Kidney (tissue), 22 donors: ENCODE results near the gene MYBPH. TPM values are rescaled to one million over a fixed set of nuclear protein-coding genes. Genes with fewer than 3 reads are reported as not detected.

Experiments
- DNase-seq, 5 donors: peaks; one replicate each; pipeline ENCODE4 v3.0.0-alpha.2; 2013 to 2020
- FAIRE-seq: peaks from 2 replicates; lab custom pipeline; 2012; peaks lifted over from hg19 to GRCh38; lab: Jason Lieb, UNC
- H3K27ac ChIP-seq, 2 donors: one replicate each; pipeline ENCODE4 v1.7.0; 2013; ENCODE audit warnings: low read depth in 2 of 2, low read length in 2 of 2, inconsistent platforms in 1 of 2
- H3K27me3 ChIP-seq: one replicate; pipeline ENCODE4 v1.7.1; 2013; ENCODE audit warnings: low read length, inconsistent platforms; ENCODE audit not compliant: control insufficient read depth, insufficient read depth
- H3K36me3 ChIP-seq, 3 donors: one replicate each; pipeline versions ENCODE4 v1.7.0 to v1.7.1; 2013; ENCODE audit warnings: low read length in 3 of 3, control low read depth in 1 of 3, inconsistent platforms in 1 of 3; ENCODE audit not compliant: insufficient read depth in 3 of 3, control insufficient read depth in 2 of 3
- H3K4me1 ChIP-seq, 3 donors: one replicate each; pipeline versions ENCODE4 v1.7.0 to v1.7.1; 2013; ENCODE audit warnings: low read length in 3 of 3, inconsistent platforms in 1 of 3, low read depth in 1 of 3; ENCODE audit not compliant: control insufficient read depth in 2 of 3, insufficient read depth in 2 of 3
- H3K4me3 ChIP-seq, 3 donors: one replicate each; pipeline versions ENCODE4 v1.7.0 to v1.8.1; 2013; ENCODE audit warnings: low read length in 3 of 3, control low read depth in 1 of 3, inconsistent platforms in 1 of 3
- H3K9ac ChIP-seq, 3 donors: one replicate each; pipeline versions ENCODE4 v1.7.0 to v1.7.1; 2013; ENCODE audit warnings: low read length in 3 of 3, control low read depth in 1 of 3, inconsistent platforms in 1 of 3
- H3K9me3 ChIP-seq, 3 donors: one replicate each; pipeline versions ENCODE4 v1.7.0 to v1.7.1; 2013; ENCODE audit warnings: low read length in 3 of 3, control low read depth in 1 of 3, inconsistent platforms in 1 of 3; ENCODE audit not compliant: control insufficient read depth in 2 of 3, insufficient read depth in 1 of 3
- intact Hi-C: fragments of 100-400 bp; cut with DNase I; formaldehyde crosslinking; loops from one replicate; pipeline ENCODE4 v1.11.1; 2022
- long read RNA-seq, 10 donors: library from polyadenylated mRNA in 1 of 10; unstranded in 1 of 10; transcript quantifications; one replicate each; pipeline ENCODE4 v2.0.0 and lab custom pipeline, GENCODE V29; 2021 to 2026
- polyA plus RNA-seq: library from polyadenylated mRNA; stranded (reverse); fragments of 350-450 nt; fragmentation: Illumina TruSeq; extraction: RNeasy Lipid Tissue Mini Kit (QIAGEN cat#74804); gene quantifications from one replicate; pipeline ENCODE4 v1.2.3, GENCODE V29; 2014; ENCODE audit warnings: low read depth, low replicate concordance; ENCODE audit not compliant: insufficient read depth
- total RNA-seq: library from RNA; stranded (reverse); fragmentation: NEBNext Ultra II Directional; extraction: Animal tissue kit (Norgen Biotek cat#: 25700); gene quantifications from one replicate; pipeline ENCODE4 v1.2.1, GENCODE V29; 2021
- TF ChIP-seq, protein P1 (sequence below): IDR thresholded peaks from 3 replicates; pipeline ENCODE4 v1.5.1; 2012; ENCODE audit warnings: mild to moderate bottlenecking, moderate library complexity, borderline replicate concordance; ENCODE audit not compliant: insufficient read depth; ENCODE audit errors: extremely low read depth
- donor health status: control.
- donor health status: control.
- donor health status: control.
- donor health status: control.
- donor health status: control.
- donor health status: DM: yes; HTN: yes; CAD: no.
- donor health status: Normal renal cell carcinoma (clear cell type).

Gene MYBPH
- total RNA-seq, result not detected
- polyA plus RNA-seq, result 2.3 TPM
- long read RNA-seq, donor 1, result 0 reads
- long read RNA-seq, donor 2, result 0 reads
- long read RNA-seq, donor 3, result 0 reads
- long read RNA-seq, donor 4, result 0 reads
- long read RNA-seq, donor 5, result 0 reads
- long read RNA-seq, donor 6, result 0 reads
- long read RNA-seq, donor 7, result 0 reads
- long read RNA-seq, donor 8, result 0 reads
- long read RNA-seq, donor 9, result 0 reads
- long read RNA-seq, donor 10, result 0 reads

DNA sequence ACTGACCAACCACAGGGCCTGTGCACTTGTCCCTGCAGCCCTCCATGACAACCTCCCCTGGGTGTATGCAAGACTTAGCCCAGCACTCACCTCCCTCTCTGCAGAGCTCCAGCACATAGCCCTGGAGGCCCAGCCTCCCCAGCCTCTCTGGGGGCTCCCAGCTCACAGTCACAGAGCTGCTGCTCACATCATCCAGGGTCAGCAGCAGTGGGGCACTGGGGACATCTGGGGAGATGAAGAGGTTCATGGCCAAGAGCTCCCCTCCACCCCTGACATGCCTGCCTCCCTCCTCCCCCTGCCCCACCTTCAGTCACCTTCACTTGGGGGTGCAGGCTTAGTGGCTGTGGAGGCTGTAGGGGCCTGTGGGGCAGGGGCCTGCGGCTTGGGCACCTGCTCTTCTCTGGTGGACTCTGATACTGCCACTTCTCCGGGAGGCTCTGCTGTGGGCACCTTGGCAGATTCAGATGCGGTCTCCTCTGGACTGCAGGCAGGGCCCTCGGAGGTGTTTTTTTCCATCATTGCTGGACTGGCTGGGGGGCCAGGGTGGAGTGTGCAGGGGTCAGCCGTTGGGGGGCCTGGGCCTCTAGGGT, at the start of gene MYBPH:
TSS of gene MYBPH (minus strand) at position 590 of the 590 bp plus-strand sequence. CDS start at position 519, 71 bp downstream.
- no peaks in the 10 kb centered on the region for H3K36me3 ChIP-seq
- no peaks in the 10 kb centered on the region for H3K27me3 ChIP-seq
- peaks cover 2 to 15% (median 4%) of the 10 kb centered on the region in 3 donors for H3K4me1 ChIP-seq
- H3K27ac ChIP-seq, result peak within 1 kb of the TSS in 1 of 2 donors; percentile 7
- intact Hi-C loops, result no loop called here
- TF ChIP-seq, protein P1, sequence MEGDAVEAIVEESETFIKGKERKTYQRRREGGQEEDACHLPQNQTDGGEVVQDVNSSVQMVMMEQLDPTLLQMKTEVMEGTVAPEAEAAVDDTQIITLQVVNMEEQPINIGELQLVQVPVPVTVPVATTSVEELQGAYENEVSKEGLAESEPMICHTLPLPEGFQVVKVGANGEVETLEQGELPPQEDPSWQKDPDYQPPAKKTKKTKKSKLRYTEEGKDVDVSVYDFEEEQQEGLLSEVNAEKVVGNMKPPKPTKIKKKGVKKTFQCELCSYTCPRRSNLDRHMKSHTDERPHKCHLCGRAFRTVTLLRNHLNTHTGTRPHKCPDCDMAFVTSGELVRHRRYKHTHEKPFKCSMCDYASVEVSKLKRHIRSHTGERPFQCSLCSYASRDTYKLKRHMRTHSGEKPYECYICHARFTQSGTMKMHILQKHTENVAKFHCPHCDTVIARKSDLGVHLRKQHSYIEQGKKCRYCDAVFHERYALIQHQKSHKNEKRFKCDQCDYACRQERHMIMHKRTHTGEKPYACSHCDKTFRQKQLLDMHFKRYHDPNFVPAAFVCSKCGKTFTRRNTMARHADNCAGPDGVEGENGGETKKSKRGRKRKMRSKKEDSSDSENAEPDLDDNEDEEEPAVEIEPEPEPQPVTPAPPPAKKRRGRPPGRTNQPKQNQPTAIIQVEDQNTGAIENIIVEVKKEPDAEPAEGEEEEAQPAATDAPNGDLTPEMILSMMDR, result no peak
- no peaks in the 10 kb centered on the region for H3K9me3 ChIP-seq
- FAIRE-seq (no peak), DNase-seq (peak in 1 of 5 donors; percentile 37)
- H3K4me3 ChIP-seq, result no peak within 1 kb of the TSS
- no peak within 1 kb of the TSS for H3K9ac ChIP-seq

DNA sequence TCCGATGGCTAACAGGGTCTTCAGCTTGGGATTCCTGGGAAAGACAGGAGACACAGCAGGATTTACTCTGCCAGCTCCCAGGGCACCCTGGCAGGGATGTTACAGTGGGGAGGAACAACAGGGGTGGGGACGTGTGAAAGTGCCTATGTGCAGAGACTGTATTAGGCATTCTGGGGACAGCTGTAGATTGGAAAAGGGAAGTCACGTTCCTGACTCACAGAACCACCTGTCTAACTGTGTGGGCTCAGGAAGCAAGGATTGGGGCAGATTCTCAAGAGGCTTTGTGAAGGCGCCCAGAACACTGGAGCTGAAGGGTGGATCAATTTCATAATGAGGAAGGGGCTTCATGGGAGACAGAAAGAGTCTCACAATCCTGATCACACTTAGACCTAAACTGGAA, 49.4 kb upstream of the MYBPH start:
- intact Hi-C loops, result no loop called here
- TF ChIP-seq, protein P1, result no peak
- no peaks in the 10 kb centered on the region for H3K36me3 ChIP-seq
- H3K9ac ChIP-seq, result no peak overlapping the region
- no peaks in the 10 kb centered on the region for H3K4me1 ChIP-seq
- H3K27me3 ChIP-seq, result no peaks in the 10 kb centered on the region
- FAIRE-seq (no peak), DNase-seq (no peak)
- H3K4me3 ChIP-seq, result no peak overlapping the region
- no peaks in the 10 kb centered on the region for H3K9me3 ChIP-seq
- no peak overlapping the region for H3K27ac ChIP-seq

- no peak overlapping the region for H3K27ac ChIP-seq
- FAIRE-seq (no peak), DNase-seq (no peak)
- no peaks in the 10 kb centered on the region for H3K36me3 ChIP-seq
- no peak overlapping the region for H3K4me3 ChIP-seq
- H3K27me3 ChIP-seq, result no peaks in the 10 kb centered on the region
- no peaks in the 10 kb centered on the region for H3K4me1 ChIP-seq
- TF ChIP-seq, protein P1, result no peak
- no peaks in the 10 kb centered on the region for H3K9me3 ChIP-seq
- intact Hi-C loops, result no loop called here
- H3K9ac ChIP-seq, result no peak overlapping the region
Observed at GRCh38 chr1:203223012-203223775, 47.6 kb upstream of the MYBPH start.
